Liver (tissue), 9 donors: ENCODE results near the gene MAP3K4. TPM values are rescaled to one million over a fixed set of nuclear protein-coding genes. Genes with fewer than 3 reads are reported as not detected.

Source experiments
- DNase-seq: peaks from one replicate; pipeline ENCODE4 v3.0.0-alpha.2; 2017; ENCODE audit warnings: low spot score
- H3K27ac ChIP-seq, 2 donors: one replicate each; pipeline ENCODE4 v1.7.0; 2013; ENCODE audit warnings: inconsistent platforms in 2 of 2, low read length in 2 of 2, control low read depth in 1 of 2, low read depth in 1 of 2, mild to moderate bottlenecking in 1 of 2
- H3K27me3 ChIP-seq, 4 donors: one replicate each; pipeline versions ENCODE4 v1.6.1 to v1.7.0; 2013; ENCODE audit warnings: low read length in 3 of 4, inconsistent platforms in 1 of 4, mild to moderate bottlenecking in 1 of 4, moderate library complexity in 1 of 4; ENCODE audit not compliant: control insufficient read depth in 4 of 4, insufficient read depth in 4 of 4
- H3K36me3 ChIP-seq, 4 donors: one replicate each; pipeline versions ENCODE4 v1.6.1 to v1.7.0; 2013; ENCODE audit warnings: low read length in 3 of 4, mild to moderate bottlenecking in 3 of 4, low read depth in 1 of 4, moderate library complexity in 1 of 4; ENCODE audit not compliant: control insufficient read depth in 4 of 4, insufficient read depth in 3 of 4
- H3K4me1 ChIP-seq, 4 donors: one replicate each; pipeline versions ENCODE4 v1.6.1 to v1.7.0; 2013; ENCODE audit warnings: low read length in 3 of 4, mild to moderate bottlenecking in 3 of 4, moderate library complexity in 1 of 4; ENCODE audit not compliant: control insufficient read depth in 4 of 4, insufficient read depth in 4 of 4
- H3K4me3 ChIP-seq, 3 donors: one replicate each; pipeline versions ENCODE4 v1.6.1 to v1.7.0; 2013; ENCODE audit warnings: low read length in 3 of 3, control low read depth in 1 of 3, low read depth in 1 of 3, mild to moderate bottlenecking in 1 of 3
- H3K9ac ChIP-seq, 2 donors: one replicate each; pipeline ENCODE4 v1.7.0; 2013; ENCODE audit warnings: low read length in 2 of 2, mild to moderate bottlenecking in 2 of 2, moderate library complexity in 2 of 2, control low read depth in 1 of 2, low read depth in 1 of 2
- H3K9me3 ChIP-seq, 4 donors: one replicate each; pipeline versions ENCODE4 v1.6.1 to v1.7.0; 2013; ENCODE audit warnings: low read length in 3 of 4; ENCODE audit not compliant: control insufficient read depth in 4 of 4
- ATF3 ChIP-seq: IDR thresholded peaks from 2 replicates; pipeline ENCODE4 v1.6.1; 2016; ENCODE audit warnings: antibody characterized with exemption
- CTCF ChIP-seq: fragments of 150-350 bp; IDR thresholded peaks from 2 replicates; pipeline ENCODE4 v1.5.1; 2017; ENCODE audit warnings: improper control_type of control experiment, low read depth, low read length; ENCODE audit not compliant: missing input control
- EGR1 ChIP-seq, 2 donors: IDR thresholded peaks; 2 replicates each; pipeline ENCODE4 v1.6.1; 2016 to 2018; ENCODE audit warnings: antibody characterized with exemption in 2 of 2, low read depth in 2 of 2
- FOXA1 ChIP-seq: IDR thresholded peaks from 2 replicates; pipeline ENCODE4 v1.6.1; 2016; ENCODE audit warnings: antibody characterized with exemption
- FOXA2 ChIP-seq: IDR thresholded peaks from 2 replicates; pipeline ENCODE4 v1.6.1; 2016; ENCODE audit warnings: antibody characterized with exemption
- GABPA ChIP-seq, 2 donors: IDR thresholded peaks in 1 of 2; conservative IDR thresholded peaks in 1 of 2; 2 replicates each; pipeline ENCODE4 v1.6.1; 2016; ENCODE audit warnings: antibody characterized with exemption in 2 of 2, mild to moderate bottlenecking in 1 of 2, moderate library complexity in 1 of 2
- HNF4A ChIP-seq, 2 donors: conservative IDR thresholded peaks; 2 replicates each; pipeline ENCODE4 v1.6.1; 2016; ENCODE audit warnings: antibody characterized with exemption in 2 of 2, mild to moderate bottlenecking in 2 of 2
- HNF4G ChIP-seq: IDR thresholded peaks from 2 replicates; pipeline ENCODE4 v1.6.1; 2016; ENCODE audit warnings: antibody characterized with exemption
- JUND ChIP-seq, 2 donors: IDR thresholded peaks; 2 replicates each; pipeline ENCODE4 v1.6.1; 2016; ENCODE audit warnings: antibody characterized with exemption in 2 of 2
- MAX ChIP-seq: IDR thresholded peaks from 2 replicates; pipeline ENCODE4 v1.6.1; 2016; ENCODE audit warnings: antibody characterized with exemption
- NR2F2 ChIP-seq: IDR thresholded peaks from 2 replicates; pipeline ENCODE4 v1.6.1; 2016; ENCODE audit warnings: antibody characterized with exemption
- RAD21 ChIP-seq, 2 donors: IDR thresholded peaks; 2 replicates each; pipeline ENCODE4 v1.6.1; 2016; ENCODE audit warnings: antibody characterized with exemption in 2 of 2, mild to moderate bottlenecking in 2 of 2
- REST ChIP-seq: IDR thresholded peaks from 2 replicates; pipeline ENCODE4 v1.6.1; 2016; ENCODE audit warnings: antibody characterized with exemption, mild to moderate bottlenecking
- RXRA ChIP-seq, 2 donors: IDR thresholded peaks; 2 replicates each; pipeline ENCODE4 v1.6.1; 2017 to 2018; ENCODE audit warnings: antibody characterized with exemption in 2 of 2, mild to moderate bottlenecking in 1 of 2
- SP1 ChIP-seq: IDR thresholded peaks from 2 replicates; pipeline ENCODE4 v1.6.1; 2018; ENCODE audit warnings: antibody characterized with exemption, mild to moderate bottlenecking
- TAF1 ChIP-seq: conservative IDR thresholded peaks from 2 replicates; pipeline ENCODE4 v1.6.1; 2016; ENCODE audit warnings: antibody characterized with exemption, mild to moderate bottlenecking
- YY1 ChIP-seq: IDR thresholded peaks from 2 replicates; pipeline ENCODE4 v1.6.1; 2016; ENCODE audit warnings: antibody characterized with exemption, mild to moderate bottlenecking
- ZBTB33 ChIP-seq: IDR thresholded peaks from 2 replicates; pipeline ENCODE4 v1.6.1; 2016; ENCODE audit warnings: antibody characterized with exemption
- WGBS: extraction: QIAGEN DNeasy Blood & Tissue Kit; methylation state at CpG from one replicate; pipeline ENCODE4 v1.1.7; 2013; 5-methylcytosine and 5-hydroxymethylcytosine counted together
- polyA plus RNA-seq, 2 donors: library from polyadenylated mRNA; stranded (reverse) in 1 of 2; unstranded in 1 of 2; fragments of 200-250 nt in 1 of 2; fragments of >200 nt in 1 of 2; fragmentation: Nextera tagmentation in 1 of 2; extraction: Ambion mirVana in 1 of 2; gene quantifications; one replicate each; pipeline versions ENCODE4 v1.2.1 to v1.2.3, GENCODE V29; 2013 to 2015
- total RNA-seq, 2 donors: library from RNA; depleted of rRNA; stranded (reverse); fragments of >200 nt; gene quantifications; one replicate each; pipeline ENCODE4 v1.2.3, GENCODE V29; 2014
- donor health status: healthy.
- donor health status: healthy.
- donor health status: healthy.
- donor health status: healthy.
- donor health status: healthy.

Gene MAP3K4
- total and polyA plus RNA-seq, 4 donors, result 4.3 to 20.0 (median 11.7) TPM

- TF ChIP-seq REST (no peak), RAD21 (IDR thresholded peaks at IDR 0.05) (no peak), HNF4A (conservative IDR thresholded peaks at IDR 0.05) (no peak)
Measured at GRCh38 chr6:161152527-161152862, 160.9 kb downstream of the MAP3K4 start (continued).

GRCh38 chr6:161152907-161153662 is 161.5 kb downstream of the MAP3K4 start:
- Histone ChIP-seq H3K9ac (no peak overlapping the region), H3K4me3 (no peak overlapping the region), H3K27me3 (no peaks in the 10 kb centered on the region), H3K36me3 (no peaks in the 10 kb centered on the region), H3K27ac (no peak overlapping the region), H3K9me3 (no peaks in the 10 kb centered on the region), H3K4me1 (no peaks in the 10 kb centered on the region)
- TF ChIP-seq FOXA2 (no peak), EGR1 (IDR thresholded peaks at IDR 0.05; ENCODE audit: low read depth in 2 of 2) (no peak), ATF3 (no peak), YY1 (no peak), HNF4A (conservative IDR thresholded peaks at IDR 0.05) (no peak), HNF4G (no peak), CTCF (peak; percentile 52), TAF1 (no peak), JUND (IDR thresholded peaks at IDR 0.05) (no peak), SP1 (no peak), MAX (no peak), REST (no peak), NR2F2 (no peak), ZBTB33 (no peak), RXRA (IDR thresholded peaks at IDR 0.05) (no peak), FOXA1 (no peak), GABPA (IDR thresholded peaks at IDR 0.05 in 1 of 2, conservative IDR thresholded peaks at IDR 0.05 in 1 of 2) (no peak), RAD21 (IDR thresholded peaks at IDR 0.05) (peak; percentile 80 to 85)
- DNase-seq, result no peak
- 93% methylated on average over 18 of the region's 18 CpGs for WGBS
